GM21423 (cell line): ENCODE measurements around the gene CMTM1.
A peak's percentile ranks its signal among the peaks of the same experiment; 100 is the strongest.

Experiments used
- ATAC-seq: cut with Tn5 transposase; IDR thresholded peaks from one replicate; pipeline ENCODE4 v1.9.1; 2021; ENCODE audit warnings: mild to moderate bottlenecking, moderate library complexity; ENCODE audit not compliant: unreplicated experiment

Gene CMTM1

DNA sequence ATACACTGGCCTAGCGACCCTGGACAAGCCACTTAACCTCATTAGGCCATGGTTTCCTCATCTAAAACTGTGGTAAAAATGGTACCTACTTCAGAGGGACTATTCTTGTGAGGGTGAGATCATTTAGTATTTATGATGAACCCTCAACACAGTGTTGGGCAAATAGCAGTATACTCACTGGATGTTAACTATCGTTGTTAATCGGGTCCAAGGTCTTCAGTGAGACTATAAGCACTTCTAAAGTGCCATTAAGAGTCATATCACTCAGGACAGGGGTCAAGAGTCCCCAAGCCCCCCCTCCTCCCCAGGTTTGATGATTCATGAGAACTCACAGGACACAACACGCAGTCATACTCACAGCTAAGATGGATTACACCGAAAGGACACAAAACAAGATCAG, 27.3 kb upstream of the CMTM1 start:
- no peak for ATAC-seq

DNA sequence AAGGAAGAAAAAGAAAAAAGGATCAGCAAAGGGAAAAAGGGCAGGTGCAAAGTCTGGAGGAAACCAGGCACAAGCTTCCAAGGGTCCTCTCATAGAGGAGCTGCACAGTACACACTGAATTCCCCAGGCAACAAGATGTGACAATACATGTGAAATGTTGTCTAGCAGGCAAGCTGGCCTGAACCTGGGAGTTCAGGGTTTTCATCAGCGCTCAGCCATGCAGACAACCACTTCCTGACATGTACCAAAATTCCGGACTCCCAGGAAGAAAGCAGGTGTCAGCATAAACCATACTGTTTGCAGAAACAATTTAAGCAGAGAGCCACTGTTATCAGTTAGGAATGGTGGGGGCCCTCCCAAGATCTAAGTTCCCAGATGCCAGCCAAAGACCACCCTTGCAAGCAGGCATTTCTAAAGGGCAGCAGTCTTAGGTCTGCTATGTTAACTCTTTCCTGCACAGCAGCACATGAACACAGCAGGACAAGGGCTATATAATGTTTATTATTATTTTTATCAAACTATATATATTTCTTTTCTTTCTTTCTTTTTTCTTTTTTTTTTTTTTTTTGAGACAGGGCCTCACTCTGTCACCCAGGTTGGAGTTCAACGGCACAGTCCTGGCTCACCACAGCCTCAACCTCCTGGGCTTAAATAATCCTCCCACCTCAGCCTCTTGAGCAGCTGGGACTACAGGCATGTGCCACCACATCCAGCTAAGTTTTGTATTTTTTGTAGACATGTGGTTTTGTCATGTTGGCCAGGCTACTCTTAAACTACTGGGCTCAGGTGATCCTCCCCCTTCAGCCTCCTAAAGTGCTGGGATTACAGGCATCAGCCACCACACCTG, 26.4 kb upstream of the CMTM1 start:
- ATAC-seq: no peak

DNA sequence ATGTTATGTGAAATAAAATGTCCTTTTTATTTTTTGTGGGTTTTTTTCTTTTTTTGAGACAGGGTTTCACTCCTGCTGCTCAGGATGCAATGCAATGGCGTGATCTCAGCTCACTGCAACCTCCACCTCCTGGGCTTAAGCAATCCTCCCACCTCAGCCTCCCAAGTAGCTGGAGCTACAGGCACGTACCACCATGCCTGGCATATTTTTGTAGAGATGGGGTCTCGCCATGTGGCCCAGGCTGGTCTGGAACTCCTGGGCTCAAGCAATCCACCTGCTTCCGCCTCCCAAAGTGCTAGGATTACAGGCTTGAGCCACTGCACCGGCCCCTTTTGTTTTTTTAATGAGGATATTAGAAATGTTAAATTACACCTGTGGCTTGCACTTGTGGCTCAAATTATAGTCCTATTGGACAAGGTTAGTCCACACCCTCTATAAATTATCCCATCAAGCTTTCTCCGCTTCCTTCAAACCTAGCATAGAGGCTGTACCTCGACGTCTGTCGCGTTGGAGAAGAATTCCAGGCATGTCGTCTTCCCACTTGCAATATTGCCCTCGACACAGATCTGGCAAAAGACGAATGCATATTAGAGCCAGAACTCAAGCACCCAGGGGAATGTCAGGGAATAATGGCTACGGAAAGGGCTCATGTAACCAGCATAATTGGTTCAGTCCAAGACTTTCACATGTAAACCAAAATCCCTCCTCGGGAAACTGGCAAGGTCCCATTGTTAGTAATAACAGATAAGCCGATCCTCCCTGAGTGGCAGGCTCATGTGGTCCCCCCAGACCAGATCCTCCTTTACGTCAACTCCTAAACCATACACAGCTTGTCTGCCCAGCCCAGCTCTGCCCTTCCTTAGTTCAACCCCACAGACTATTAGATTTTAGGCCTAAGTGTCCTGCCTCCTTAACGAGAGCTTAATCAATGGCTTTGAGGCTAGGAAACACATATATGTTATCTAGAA, 24.6 kb upstream of the CMTM1 start:
- ATAC-seq: no peak

DNA sequence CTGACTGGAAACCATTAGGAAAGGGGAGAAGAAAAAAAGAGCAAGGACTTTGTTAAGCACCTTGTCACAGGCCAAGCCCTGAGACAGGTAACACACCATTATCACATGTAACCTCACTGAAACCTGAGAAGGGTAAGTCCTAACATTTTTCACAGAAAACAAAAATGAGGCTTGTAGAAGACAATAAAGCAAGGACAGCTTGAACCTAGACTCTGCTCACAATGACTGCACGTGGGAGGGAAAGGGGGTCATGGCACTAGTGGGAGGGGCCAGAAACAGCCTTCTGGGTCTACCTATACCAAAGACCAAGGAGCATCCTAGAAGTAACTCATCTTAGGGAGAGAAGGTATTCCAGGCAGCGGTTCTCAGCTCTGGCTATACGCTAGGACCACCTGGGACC, 23.8 kb upstream of the CMTM1 start:
- no peak for ATAC-seq

DNA sequence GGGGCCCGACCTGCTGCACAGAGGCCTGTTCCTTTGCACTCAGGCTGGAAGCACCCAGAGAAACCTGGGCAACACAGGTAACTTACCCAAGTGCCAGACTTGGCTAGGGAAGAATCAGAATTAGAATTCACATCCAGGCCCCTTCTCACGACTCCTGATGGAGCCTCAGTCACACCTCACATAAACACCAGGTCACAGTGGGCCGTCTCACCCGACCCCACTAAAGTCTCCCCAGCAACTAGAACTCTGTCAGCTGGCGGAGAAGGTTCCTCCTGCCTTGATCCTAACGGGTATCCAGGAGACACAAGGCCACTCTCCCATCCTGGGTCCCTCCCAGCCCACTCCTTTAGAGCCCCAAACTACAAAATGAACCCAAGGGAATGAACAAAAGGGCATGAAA, 22.7 kb upstream of the CMTM1 start:
- ATAC-seq: no peak

DNA sequence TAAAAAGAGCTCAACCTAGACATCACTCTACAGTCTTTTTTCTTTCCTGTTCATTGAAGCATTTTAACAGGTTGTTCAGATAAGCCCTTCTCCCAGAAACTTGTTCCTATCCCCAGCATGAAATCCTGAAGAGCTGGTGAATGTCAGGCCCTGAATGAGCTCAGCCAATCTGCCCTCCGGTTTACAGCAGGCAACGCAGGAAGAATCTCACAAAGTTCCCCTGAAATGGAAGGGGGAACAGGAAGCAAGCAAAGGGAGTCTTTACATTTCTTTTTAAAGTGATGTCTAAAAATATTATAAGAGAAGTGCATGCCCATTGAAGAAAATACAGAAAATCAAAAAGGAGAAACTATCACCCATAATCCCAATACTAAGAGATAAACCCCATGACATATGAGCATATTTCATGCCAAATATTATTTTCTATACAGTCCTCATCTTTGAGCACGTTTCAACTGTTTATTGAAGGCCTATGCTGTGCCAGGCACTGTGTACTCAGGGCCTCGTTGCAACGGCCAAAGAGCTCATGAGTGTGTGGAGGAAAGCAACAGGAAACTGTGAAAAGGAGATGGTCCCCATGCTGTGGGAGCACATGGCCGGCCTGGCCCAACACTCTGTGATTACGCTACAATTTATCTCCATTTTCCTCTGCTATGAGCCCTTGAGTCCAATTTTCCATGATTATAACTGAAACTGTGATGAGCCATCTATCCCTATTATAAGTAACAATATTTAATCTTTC, 22.1 kb upstream of the CMTM1 start:
- no peak for ATAC-seq

DNA sequence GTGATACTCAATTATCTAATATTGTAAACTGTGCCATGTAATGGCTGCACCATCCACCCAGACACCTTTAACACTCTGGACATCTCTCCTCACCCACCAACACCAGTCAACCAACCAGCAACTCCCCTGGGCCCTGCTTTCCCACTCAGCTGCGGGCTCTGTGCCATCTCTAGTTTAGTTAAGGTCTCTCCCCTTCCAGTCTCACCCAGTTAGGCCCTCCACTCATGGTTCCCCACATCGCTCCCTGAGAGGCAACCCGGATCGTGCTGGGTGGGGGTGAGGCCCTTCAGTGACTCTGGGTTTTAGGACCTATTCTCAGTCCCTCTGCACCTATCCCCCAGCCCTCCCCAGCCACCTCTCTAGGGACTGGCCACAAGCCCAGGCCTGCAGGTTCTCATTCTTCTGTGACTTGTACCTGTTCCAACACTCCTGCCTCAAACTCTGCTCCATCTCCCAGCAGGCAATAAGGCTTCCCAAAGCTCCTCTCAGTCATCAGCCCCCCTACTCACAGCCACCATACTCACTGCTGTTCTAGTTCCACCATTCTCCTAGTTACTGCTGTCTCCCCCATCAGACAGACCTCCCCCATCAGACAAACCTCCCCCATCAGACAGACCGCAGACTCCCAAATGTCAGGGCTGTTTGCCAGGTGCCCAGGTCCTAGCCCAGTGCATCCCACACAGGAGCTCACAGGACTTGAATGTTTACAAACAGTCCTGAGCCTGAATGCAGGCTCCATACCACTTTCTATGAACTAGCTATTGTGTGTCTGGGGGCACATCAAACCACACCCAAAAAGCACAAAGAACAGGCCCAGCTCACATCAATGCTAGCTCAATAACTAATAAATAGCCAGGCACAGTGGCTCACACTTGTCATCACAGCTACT, 18.9 kb upstream of the CMTM1 start:
- no peak for ATAC-seq

DNA sequence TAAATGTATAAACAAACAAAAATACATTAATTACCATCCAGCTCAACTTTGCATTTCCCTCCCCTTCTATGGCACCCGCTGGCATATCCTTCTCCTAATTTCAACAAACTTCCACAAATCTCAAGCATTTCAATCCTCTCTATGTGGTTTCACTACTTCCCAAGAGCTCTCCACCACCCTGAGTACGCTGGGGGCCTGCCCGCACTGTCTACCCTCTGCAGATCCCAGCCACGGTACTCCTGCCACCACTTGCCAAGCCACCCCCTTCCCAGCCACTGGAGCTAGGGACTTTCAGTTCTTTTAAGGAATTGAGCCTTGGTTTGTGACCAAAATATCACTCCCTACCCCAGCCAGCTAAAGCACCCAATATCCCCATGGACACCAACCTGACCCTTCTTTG, 18.2 kb upstream of the CMTM1 start:
- no peak for ATAC-seq

DNA sequence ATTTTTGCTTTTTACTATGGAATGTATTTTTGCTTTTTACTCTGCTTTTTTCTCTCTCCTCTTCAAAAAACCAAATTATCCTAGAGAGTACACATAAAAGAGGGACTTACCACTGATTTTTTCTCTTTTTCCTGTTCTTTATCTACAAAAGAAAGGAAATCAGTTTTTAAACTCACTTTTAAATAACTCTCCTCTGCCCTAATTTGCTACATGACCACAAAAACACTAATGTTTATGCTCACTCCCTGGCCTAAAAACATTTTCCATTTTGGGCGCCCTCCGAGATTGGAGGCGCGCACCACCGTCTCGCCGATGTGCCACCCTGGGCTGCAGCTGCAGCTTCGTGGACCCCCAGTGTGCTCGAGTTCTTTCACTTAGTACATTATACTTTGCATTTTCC, 17.4 kb upstream of the CMTM1 start:
- no peak for ATAC-seq

DNA sequence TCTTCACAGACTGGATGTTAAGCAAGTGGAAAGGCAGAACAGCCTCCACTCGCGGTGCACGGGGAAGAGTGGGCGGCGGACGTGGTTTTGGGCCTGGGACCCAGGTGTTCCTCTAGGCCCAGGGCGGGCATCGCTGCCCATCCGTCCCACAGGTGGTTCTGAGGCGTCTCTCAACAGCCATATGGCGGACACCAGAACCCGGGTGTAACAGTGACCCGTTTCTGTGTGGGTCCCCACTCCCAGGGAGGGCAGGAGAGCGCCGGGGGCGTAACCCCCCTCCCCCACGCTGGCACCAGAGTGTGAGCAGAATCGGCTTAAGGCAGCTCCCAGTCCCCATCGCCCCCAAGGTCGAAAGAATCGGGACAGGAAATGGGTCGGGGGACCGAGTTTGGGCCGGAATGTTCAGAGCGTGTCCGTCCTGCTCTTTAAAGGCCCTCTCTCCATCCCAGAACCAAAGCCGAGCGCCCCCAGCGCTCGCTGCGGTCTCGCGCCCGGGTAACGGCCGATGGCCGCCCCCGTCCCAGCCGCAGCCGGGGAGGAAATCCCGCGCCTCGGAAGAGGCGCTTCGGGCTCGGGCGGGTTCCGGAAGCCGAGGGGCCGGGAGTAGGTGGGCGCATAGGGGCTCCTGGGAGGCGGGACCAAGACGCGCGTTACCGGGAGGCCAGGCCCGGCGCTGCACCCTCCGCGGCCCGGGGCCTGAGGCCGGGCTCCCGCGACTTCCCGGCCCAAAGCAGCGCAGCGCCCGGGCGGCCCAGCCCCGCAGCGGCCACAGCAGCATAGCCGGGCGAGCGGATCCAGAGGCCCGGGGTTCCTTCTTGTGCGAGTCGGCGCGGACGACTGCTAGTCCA, 16.7 kb upstream of the CMTM1 start, which contains the start of gene TK2:
Gene TK2 (minus strand): TSS at position 839 of the 848 bp plus-strand sequence. CDS start 61 bp downstream, at position 778.
- ATAC-seq: no peak

DNA sequence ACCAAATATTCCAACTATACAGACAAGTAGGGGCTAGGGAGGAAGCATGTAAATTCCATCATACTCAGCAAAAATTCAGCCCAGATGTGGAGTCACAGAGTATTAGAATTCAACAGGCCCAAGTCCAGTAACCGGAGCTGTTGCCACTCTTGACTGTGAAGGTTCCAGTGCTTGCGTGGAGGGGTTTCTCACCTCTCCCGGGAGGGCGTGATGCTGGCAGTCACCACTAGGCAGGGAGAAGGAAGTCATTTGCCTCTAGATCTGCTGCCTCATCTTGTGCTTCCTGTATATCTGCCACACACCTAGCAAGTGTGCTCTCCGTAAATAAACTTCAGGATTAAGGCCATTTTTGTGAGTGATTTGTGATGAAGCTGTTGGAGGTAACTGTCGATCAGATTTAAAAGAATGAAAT, 14.9 kb upstream of the CMTM1 start:
- no peak for ATAC-seq

DNA sequence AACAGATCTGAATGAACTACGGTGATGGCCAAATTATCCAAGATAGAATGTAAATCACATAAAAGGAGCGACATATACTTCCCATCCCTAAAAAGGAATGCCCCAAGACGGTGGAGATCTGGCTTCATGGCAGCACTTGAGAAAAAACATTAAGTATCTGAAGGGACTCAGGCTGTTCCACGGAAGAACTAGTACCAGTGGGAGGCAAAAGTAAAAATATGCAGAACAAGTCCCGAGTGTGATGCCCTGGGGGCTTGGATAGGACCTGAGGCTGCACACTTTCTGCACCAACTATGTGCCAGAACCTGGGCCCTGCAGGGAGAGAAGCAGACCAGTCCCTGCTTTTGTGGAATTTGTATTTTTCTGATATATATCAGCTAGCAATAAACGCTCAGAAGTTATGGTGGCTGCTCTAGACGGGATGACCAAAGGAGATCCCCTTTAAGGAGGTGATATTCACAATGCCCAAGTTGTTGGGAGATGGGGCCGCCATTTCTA, 14.4 kb upstream of the CMTM1 start:
- no peak for ATAC-seq

DNA sequence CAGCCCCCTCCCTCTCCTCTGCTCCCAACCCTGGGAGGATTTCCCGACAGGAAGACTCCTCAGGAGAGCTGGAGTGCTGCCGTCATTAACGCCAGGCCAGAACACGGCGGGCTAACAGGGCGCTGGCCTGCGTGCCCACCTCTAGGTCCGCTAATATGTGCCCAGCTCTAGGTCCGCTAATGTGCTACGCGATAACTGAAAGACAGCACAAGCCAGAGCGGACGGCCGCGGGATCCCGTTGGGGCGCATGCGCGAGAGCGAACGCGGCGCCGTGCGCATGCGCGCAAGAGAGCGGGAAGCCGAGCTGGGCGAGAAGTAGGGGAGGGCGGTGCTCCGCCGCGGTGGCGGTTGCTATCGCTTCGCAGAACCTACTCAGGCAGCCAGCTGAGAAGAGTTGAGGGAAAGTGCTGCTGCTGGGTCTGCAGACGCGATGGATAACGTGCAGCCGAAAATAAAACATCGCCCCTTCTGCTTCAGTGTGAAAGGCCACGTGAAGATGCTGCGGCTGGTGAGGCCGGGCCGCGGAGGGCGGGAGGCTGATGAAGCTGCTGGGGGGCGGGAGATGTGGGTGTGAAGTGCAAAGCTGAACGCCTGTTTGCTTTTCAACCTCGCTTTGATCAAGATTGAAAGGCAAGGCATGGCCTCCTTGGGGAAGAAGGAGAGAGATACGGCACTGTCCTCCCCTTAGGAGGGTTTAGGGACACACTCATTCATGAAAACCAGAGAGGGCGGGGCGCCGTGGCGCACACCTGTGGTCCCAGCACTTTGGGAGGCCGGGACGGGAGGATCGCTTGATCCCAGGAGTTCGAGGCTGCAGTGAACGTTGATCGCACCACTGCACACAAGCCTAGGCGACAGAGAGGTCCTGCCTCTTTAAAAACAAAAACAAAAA, 13.7 kb upstream of the CMTM1 start, which contains the start of gene CKLF:
Gene CKLF (plus strand): TSS at position 291 of the 892 bp plus-strand sequence. CDS start 140 bp downstream, at position 431.
- peak; percentile 72 for ATAC-seq

DNA sequence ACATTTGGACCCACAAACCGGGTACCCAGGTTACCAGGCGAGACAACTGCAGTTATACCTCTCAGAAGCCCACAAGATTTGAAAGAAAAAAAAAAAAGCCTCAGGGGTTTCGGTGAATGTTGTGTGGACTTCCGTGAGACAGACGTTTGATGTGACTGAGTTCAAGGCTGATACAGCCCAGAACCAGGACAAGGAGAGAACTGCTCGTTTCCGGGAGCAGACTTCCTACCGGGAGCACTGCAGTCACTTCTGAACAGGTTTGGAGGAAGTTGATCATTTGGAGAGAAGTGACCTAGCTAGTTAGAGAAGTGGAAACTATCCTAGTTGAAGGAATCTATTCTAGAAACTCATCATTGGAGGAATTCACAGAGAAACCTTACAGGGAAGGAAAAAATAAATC, 13.0 kb upstream of the CMTM1 start:
- no peak for ATAC-seq

DNA sequence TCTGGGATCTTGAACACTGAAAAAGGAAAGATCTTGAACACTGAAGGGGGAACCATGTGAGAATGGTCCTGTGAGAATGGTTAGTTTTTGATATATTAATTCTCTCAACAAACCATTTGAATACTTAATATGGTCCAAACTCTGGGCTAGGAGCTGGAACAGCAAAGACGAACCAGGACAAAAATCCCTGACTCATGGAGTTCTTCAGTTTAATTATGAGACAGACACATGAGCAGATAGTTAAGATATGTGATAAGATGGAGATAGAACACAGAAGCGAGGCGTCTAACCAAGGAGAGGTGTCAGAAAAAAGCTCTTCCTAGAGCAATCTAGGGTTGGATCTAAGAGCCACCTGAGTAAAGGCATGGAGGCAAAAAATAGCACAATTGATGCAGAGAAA, 12.2 kb upstream of the CMTM1 start:
- no peak for ATAC-seq

DNA sequence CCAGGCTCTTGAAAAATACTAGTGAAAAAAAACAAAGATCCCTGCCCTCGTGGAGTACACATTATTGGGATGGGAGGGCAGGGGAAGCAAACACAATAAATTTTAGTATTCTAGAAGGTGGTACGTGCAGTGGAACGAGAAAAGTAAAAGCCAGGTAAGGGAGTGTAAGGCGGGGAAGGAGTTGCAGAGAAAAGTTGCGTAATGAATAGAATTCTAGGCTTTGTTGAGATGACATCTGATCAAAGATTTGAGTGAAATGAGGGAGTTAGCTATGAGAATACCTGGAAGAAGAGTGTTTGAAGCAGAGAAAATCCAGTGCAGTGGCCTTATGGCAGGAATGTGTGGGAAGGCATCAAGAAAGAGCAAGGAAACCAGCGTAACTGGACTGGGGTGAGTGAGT, 11.7 kb upstream of the CMTM1 start:
- ATAC-seq: no peak

DNA sequence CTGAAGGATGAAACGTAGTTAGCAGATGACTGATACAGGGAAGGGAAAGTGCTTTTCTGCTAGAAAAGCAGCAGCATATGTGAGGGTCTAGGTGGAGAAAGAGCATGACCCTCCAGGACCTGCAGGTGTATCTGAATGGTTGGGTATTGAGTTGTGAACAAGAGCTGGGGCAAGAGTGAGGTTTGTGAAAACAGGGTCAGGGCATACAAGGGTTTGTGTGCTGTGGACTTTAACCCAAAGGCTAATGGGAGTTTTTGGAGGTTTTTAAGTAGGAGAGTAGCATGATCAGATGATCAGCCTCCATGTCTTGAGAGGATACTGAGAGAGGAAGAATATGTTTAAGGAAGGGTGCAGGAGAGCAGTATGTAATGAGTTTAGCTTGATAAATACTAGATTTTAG, 6.1 kb upstream of the CMTM1 start:
- no peak for ATAC-seq
